ENCODE data around the gene SLC34A1.
A peak's percentile ranks its signal among the peaks of the same experiment; 100 is the strongest.

DNA sequence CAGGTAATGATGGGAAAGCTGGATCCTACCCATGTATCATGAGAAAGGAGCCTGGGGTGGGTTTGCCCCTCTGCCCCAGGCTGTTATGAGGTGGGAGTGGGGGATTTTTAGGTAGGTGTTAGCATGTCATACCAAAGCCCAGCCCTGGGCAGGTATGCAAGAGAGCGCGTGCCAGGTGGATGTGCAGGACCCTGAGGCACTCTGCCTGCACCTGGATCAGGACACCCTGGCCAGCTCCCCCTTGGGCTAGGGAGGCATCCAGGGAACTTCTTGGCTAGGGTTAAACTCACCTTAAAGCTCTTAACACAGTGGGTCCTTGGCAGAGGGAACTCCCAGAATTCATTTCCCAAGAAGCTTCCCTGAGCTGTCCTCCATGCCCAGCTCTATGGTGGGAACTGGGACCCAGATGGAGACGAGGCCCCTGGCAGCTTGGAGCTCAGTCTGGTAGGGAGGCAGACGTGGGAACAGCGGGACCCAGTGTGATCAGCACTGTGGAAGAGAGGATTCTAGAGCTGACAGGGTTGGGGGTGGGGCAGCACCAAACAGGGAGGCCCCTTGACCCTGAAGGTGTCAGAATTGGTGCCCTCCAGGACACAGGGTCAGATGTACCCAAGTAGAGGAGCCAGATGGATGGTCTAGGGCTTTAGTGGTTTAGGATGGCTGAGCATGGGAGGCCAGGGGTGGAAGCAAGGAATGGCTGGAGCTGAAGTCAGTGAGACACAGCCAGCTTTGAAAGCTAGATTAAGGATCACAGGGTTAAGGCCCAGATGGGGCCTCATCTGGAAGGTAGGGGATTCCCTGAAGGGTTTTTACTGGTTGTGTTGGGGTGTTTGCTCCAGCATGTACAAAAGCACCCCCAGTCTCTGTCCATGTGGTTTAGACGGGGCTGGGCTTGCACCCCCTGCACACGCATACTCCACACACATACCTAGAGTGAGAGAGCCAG, 60.1 kb downstream of the SLC34A1 start:
- peak; percentile 45 for TF ChIP-seq POLR2A (IDR thresholded peaks at IDR 0.05; ENCODE audit: low read length)
- TF ChIP-seq GATA1 (IDR thresholded peaks at IDR 0.05; ENCODE audit: low read depth, low read length) = no peak
